ENCODE measurements around the gene CLK4. TPM values are rescaled to one million over a fixed set of nuclear protein-coding genes. Genes with fewer than 3 reads are reported as not detected.

CLK4 gene
- total and polyA plus RNA-seq, 2 of the 8 experiments (the other 6 are each of a cell fraction or from before 2014, with no cell fraction given) = 8.1 to 12.6 TPM

DNA sequence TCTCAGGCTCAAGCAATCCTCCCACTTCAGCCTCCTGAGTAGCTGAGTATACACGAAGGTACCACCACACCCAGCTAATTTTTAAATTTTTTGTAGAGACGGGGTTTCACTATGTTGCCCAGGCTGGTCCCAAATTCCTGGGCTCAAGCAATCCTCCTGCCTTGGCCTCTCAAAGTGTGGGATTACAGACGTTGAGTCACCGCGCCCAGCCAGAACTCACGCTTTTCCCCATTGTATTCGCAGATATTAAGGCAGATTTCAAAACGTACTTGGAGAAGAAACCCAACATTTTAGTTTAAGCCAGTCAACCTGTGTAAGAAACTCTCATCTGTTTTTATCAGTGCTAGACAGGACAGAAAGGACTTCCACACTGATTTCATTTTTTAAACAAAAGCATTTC lies 63.2 kb downstream of the CLK4 start:
- H3K27ac ChIP-seq (ENCODE audit: low read depth, low read length) = no peak overlapping the region
- no peaks in the 10 kb centered on the region for H3K36me3 ChIP-seq (ENCODE audit: control insufficient read depth in 2 of 4, insufficient read depth in 4 of 4, low read length in 3 of 4)
- no peaks in the 10 kb centered on the region for H4K20me1 ChIP-seq (replicated peaks in 1 of 2; ENCODE audit: control insufficient read depth in 1 of 2, insufficient read depth in 2 of 2, low read length in 2 of 2)
- H3K18ac ChIP-seq (ENCODE audit: extremely low read depth, low read length) = no peak overlapping the region
- H2BK5ac ChIP-seq (ENCODE audit: low read depth, low read length) = no peak overlapping the region
- no peak overlapping the region for H2BK20ac ChIP-seq (ENCODE audit: low read length)
- POLR2A ChIA-PET (ENCODE audit: partially characterized antibody) = interaction anchor here (1.0 to 1.6 kb wide), 3 partner anchors 14 to 19 kb away, joined by 3 to 4 read pairs (median 4); no protein-coding TSS in a partner anchor
- WGBS, 2 experiments (ENCODE audit: extremely low coverage in 1 of 2, insufficient coverage in 1 of 2, insufficient read length in 1 of 2, insufficient replicate concordance in 2 of 2, low coverage in 1 of 2, low lambda C conversion rate in 2 of 2, missing lambda C conversion rate in 1 of 2) = 78% methylated on average over 8 of the region's 8 CpGs; no CpG with 5 or more reads in 1 of the 2 experiments
- peaks cover 4 to 24% (median 10%) of the 10 kb centered on the region in 4 experiments for H3K4me1 ChIP-seq (replicated peaks in 1 of 4; ENCODE audit: control insufficient read depth in 3 of 4, insufficient read depth in 4 of 4, low read length in 3 of 4)
- no peak overlapping the region for H3K14ac ChIP-seq (ENCODE audit: insufficient read length)
- H2AK5ac ChIP-seq (ENCODE audit: low read depth, low read length) = no peak overlapping the region
- no peak overlapping the region for H2BK120ac ChIP-seq (replicated peaks; ENCODE audit: low read depth, low read length)
- H4K5ac ChIP-seq (ENCODE audit: insufficient read length, low read depth, low read length) = no peak overlapping the region
- DNase-seq (ENCODE audit: low read depth in 1 of 2, low spot score in 2 of 2) (no peak), FAIRE-seq (no peak)
- CTCF ChIA-PET (ENCODE audit: partially characterized antibody) = interaction anchor here (0.8 to 1.7 kb wide), 5 partner anchors 8 to 282 kb away, joined by 3 to 4 read pairs (median 4); partner anchors contain the start of gene COL23A1
- H3K23me2 ChIP-seq (ENCODE audit: low read depth, low read length) = no peaks in the 10 kb centered on the region
- no peak overlapping the region for H3K56ac ChIP-seq (replicated peaks; ENCODE audit: insufficient read length, low read depth, low read length)
- H2AFZ ChIP-seq (ENCODE audit: low read length) = no peak overlapping the region
- H4K91ac ChIP-seq (replicated peaks; ENCODE audit: insufficient read length, low read length) = no peak overlapping the region
- H3K79me2 ChIP-seq (ENCODE audit: control insufficient read depth in 1 of 2, insufficient read depth in 2 of 2, low read length in 2 of 2) = no peaks in the 10 kb centered on the region
- no peaks in the 10 kb centered on the region for H3K9me3 ChIP-seq (ENCODE audit: insufficient read depth in 2 of 2, low read depth in 1 of 2, low read length in 1 of 2)
- H4K8ac ChIP-seq (ENCODE audit: extremely low read depth, insufficient read depth, low read length) = no peak overlapping the region
- H3K4ac ChIP-seq (replicated peaks; ENCODE audit: insufficient read length, low read depth, low read length) = no peak overlapping the region
- H2BK12ac ChIP-seq (ENCODE audit: low read depth, low read length) = no peak overlapping the region
- H3K27me3 ChIP-seq (replicated peaks in 1 of 4; ENCODE audit: control insufficient read depth in 3 of 4, extremely low read depth in 1 of 4, insufficient read depth in 3 of 4, low read length in 3 of 4) = no peaks in the 10 kb centered on the region
- no peak overlapping the region for H2BK15ac ChIP-seq (ENCODE audit: low read length)
- peak overlapping the region in 1 of 2 experiments; percentile 8; a peak in 1 of 4 replicates for H3K4me2 ChIP-seq (ENCODE audit: insufficient read depth in 1 of 2, low read depth in 2 of 2, low read length in 2 of 2)
- no peak overlapping the region for H3K4me3 ChIP-seq (ENCODE audit: extremely low read depth in 1 of 4, insufficient read depth in 2 of 4, low read depth in 3 of 4, low read length in 4 of 4)
- no peak overlapping the region for H3K9ac ChIP-seq (replicated peaks in 1 of 4; ENCODE audit: extremely low read depth in 1 of 4, low read depth in 3 of 4, low read length in 3 of 4)
- H3K79me1 ChIP-seq (ENCODE audit: low read depth, low read length) = no peaks in the 10 kb centered on the region; the same call in 1 of the 2 replicates
- no peak overlapping the region for H3K23ac ChIP-seq (ENCODE audit: insufficient read length)
- TF ChIP-seq, protein P1, sequence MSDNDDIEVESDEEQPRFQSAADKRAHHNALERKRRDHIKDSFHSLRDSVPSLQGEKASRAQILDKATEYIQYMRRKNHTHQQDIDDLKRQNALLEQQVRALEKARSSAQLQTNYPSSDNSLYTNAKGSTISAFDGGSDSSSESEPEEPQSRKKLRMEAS (IDR thresholded peaks at IDR 0.05) = no peak
- TF ChIP-seq SP1 (IDR thresholded peaks at IDR 0.05; ENCODE audit: low read depth, low read length) (no peak), HDAC6 (IDR thresholded peaks at IDR 0.05; ENCODE audit: low read depth, low read length) (no peak), CHD2 (IDR thresholded peaks at IDR 0.05; ENCODE audit: low read length) (no peak), SRF (IDR thresholded peaks at IDR 0.05; ENCODE audit: low read depth, low read length) (no peak), POLR2A (IDR thresholded peaks at IDR 0.05; ENCODE audit: control extremely low read depth in 1 of 2, low read depth in 2 of 2, low read length in 2 of 2) (no peak), BRCA1 (IDR thresholded peaks at IDR 0.05; ENCODE audit: low read depth, low read length) (no peak), SIX5 (IDR thresholded peaks at IDR 0.05; ENCODE audit: low read depth, low read length) (no peak), CTBP2 (IDR thresholded peaks at IDR 0.05; ENCODE audit: borderline replicate concordance, insufficient read depth, insufficient read length, low read length) (no peak), SAP30 (IDR thresholded peaks at IDR 0.05; ENCODE audit: insufficient read depth, insufficient replicate concordance, low read length) (no peak)
- TF ChIP-seq, protein P2, sequence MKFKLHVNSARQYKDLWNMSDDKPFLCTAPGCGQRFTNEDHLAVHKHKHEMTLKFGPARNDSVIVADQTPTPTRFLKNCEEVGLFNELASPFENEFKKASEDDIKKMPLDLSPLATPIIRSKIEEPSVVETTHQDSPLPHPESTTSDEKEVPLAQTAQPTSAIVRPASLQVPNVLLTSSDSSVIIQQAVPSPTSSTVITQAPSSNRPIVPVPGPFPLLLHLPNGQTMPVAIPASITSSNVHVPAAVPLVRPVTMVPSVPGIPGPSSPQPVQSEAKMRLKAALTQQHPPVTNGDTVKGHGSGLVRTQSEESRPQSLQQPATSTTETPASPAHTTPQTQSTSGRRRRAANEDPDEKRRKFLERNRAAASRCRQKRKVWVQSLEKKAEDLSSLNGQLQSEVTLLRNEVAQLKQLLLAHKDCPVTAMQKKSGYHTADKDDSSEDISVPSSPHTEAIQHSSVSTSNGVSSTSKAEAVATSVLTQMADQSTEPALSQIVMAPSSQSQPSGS (IDR thresholded peaks at IDR 0.05; ENCODE audit: low read length) = no peak
- TF ChIP-seq, protein P3, sequence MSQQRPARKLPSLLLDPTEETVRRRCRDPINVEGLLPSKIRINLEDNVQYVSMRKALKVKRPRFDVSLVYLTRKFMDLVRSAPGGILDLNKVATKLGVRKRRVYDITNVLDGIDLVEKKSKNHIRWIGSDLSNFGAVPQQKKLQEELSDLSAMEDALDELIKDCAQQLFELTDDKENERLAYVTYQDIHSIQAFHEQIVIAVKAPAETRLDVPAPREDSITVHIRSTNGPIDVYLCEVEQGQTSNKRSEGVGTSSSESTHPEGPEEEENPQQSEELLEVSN (IDR thresholded peaks at IDR 0.05) = no peak

Data from H1 (cell line).